ENCODE measurements around the gene AGAP1. TPM values are rescaled to one million over a fixed set of nuclear protein-coding genes. Genes with fewer than 3 reads are reported as not detected.

Gene AGAP1
- total RNA-seq, 1 donor from 2014 or later, result 6.5 TPM

- no peak for DNase-seq (ENCODE audit: low read depth, low spot score)
Observed at GRCh38 chr2:235630718-235631296, 137.0 kb downstream of the AGAP1 start.

DNA sequence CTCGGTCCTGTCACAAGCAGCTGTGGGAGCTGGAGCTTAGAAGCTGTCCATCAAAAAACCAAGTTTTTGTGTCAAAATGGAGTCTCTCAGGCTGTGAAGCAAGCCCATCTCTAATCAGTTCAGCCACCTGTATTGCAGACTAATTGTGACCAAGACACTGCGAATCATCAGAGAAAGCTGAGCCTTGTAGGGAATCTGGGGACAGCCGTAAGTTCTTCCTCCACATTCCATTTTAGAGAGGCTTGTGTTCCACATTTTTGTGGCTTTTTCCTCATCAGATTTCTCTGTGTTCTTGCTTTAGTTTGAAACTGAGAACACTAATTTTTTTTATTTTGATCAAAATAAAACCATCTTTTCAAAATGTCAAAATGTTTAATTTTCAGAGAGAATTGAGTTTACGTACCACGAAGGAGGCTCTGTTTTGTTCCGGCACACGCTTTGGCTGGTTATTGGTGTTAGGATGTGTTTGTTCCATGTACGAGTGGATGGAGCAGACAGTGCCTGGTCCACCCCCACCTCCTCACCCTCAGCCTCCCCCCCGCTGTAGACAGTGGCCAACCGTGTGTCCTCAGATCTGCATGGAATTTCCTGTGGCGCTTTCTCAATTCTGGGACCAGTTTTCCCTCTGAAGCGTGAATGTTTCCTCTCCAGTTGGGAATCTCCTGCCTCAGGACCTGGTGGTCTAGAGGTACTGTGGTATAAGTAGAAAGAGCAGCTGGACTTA, 140.8 kb downstream of the AGAP1 start:
- DNase-seq (ENCODE audit: low read depth, low spot score), result no peak

GRCh38 chr2:235636546-235636945, 142.7 kb downstream of the AGAP1 start:
- DNase-seq (ENCODE audit: low read depth, low spot score), result no peak

GRCh38 chr2:235637896-235638295, 144.1 kb downstream of the AGAP1 start:
- DNase-seq (ENCODE audit: low read depth, low spot score), result no peak

GRCh38 chr2:235638541-235639427, 144.9 kb downstream of the AGAP1 start:
- no peak for DNase-seq (ENCODE audit: low read depth, low spot score)

DNA sequence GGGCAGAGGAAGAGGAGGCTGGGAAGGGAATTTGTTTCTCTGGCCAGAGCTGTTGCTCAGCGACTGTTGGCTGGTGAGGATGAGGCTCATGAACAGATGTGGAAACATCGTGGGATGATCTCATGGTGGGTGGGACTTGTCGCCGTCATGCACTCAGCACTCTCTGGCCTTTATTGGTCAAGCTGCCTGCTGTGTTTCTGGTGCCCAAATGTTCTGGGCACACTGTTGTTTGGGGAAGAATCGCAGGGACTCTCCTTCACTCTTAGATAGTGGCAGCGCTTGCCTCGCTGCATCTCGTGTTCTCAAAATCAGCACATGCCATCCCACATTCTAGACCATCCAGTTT, 145.6 kb downstream of the AGAP1 start:
- DNase-seq (ENCODE audit: low read depth, low spot score), result no peak

DNA sequence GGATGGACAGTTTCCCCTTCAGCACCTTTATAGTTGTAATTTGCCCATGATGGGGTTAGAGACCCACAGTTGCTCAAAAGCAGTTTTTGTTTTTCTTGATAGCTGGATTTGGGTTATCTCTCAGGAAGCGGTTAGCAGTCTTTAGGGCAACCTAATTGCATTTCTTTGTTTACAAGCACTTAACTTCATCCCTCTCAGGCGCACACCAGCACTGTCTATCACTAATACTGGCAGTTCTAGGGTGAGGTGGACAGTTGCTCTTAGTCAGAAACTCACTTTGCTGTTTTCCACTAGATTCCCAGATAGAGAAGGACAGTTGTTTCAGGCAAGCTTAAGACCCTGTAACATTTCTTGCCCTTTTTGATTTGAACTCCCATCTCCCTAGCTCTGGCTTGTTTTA, 146.0 kb downstream of the AGAP1 start:
- DNase-seq (ENCODE audit: low read depth, low spot score), result no peak

GRCh38 chr2:235640377-235640776, 146.5 kb downstream of the AGAP1 start:
- no peak for DNase-seq (ENCODE audit: low read depth, low spot score)

GRCh38 chr2:235640926-235641723, 147.3 kb downstream of the AGAP1 start:
- DNase-seq (ENCODE audit: low read depth, low spot score), result no peak

GRCh38 chr2:235641956-235642355, 148.1 kb downstream of the AGAP1 start:
- DNase-seq (ENCODE audit: low read depth, low spot score), result no peak

DNA sequence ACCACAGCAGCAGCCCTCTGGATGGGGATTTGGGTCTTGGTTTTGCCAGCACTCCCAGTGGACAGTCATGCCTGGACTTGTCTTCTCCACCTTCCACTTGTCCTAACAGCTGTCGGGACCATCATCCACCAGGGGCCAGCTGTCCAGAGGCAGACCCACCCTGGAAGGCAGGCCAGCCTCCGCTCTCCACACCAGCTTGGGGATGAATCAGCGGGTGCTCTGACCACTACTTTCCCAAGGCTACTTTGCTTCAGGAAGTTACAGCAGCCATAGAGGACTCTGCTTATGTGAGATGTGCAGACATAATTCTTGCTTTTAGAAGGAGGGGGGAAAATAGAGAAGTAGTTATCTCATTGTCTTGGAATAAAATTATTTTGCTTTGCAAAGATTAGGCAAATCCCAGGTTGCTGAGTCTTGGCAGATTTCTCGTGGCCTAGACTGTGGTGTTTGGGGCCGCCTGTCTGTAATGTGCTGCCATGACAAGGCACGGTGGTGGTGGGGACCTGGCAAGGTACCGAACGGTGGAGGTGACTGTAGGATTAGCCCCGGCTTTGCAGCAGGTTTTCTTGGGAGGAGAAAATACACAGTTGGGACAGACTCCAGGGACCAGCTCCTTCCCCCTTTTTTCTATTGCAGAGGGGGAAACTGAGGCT, 148.7 kb downstream of the AGAP1 start:
- no peak for DNase-seq (ENCODE audit: low read depth, low spot score)

DNA sequence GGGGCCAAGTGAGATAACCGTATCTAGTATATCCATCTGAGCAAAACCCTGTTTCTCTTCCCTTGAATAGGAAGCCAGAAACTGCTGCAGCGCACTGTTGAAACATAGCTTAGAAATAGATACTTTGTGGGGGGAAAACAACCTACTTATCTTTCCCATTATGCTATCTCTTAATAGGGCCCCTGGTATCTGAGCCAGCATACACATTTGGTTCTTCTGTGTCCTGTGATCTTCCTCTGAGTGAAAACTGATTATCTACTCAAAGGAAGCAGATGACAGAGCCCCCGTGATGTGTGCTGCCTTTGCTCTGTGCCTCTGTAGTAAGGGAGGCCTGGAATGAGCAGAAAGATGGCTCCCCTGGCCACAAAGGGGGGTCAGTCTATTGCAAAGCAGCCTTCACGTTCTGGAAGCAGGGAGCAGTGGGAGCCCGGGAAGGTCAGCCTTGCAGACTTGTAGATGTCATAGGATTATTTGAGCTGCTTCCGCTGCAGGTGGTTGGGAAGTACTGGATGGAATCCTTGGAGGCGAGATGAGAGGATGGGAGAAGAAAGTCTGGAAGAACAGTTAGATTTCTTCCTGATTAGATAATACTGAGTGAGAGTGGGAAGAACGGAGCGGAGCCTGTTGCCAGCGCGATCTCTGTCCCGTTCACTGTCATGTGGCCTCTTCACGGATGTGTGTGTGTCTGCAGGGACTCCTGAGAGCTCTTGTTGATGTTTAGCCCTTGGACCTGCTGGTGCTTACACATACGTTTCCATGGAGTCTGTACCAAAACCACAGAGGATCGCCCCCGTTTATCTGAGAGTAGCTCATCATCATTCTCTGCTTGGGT, 150.1 kb downstream of the AGAP1 start:
- no peak for DNase-seq (ENCODE audit: low read depth, low spot score)

- no peak for DNase-seq (ENCODE audit: low read depth, low spot score)
Observed at GRCh38 chr2:235647264-235647663, 153.4 kb downstream of the AGAP1 start.

DNA sequence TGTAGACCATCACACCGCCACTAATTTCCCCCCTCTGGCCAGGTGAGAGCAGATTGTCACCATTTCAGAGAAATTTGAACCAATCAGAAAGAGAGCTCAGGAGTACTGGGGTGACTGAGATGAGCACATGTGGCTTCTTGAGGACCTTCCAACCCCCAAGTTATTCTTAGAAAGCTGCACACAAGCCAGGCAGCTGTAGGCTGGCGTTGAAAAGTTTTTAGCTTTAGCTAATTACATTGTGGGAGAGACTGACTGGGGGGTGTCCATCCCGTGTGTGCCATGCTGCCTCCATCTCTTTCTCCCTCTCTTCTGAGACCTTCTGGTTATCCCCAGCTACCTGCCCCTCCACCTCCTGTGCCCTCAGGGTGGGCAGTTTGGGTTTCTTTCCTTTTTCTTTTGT, 154.0 kb downstream of the AGAP1 start:
- no peak for DNase-seq (ENCODE audit: low read depth, low spot score)

GRCh38 chr2:235649418-235649817, 155.6 kb downstream of the AGAP1 start:
- no peak for DNase-seq (ENCODE audit: low read depth, low spot score)

- no peak for DNase-seq (ENCODE audit: low read depth, low spot score)
Observed at GRCh38 chr2:235651643-235652042, 157.8 kb downstream of the AGAP1 start.

- DNase-seq (ENCODE audit: low read depth, low spot score), result peak; percentile 50
Observed at GRCh38 chr2:235654103-235654813, 160.4 kb downstream of the AGAP1 start.

DNA sequence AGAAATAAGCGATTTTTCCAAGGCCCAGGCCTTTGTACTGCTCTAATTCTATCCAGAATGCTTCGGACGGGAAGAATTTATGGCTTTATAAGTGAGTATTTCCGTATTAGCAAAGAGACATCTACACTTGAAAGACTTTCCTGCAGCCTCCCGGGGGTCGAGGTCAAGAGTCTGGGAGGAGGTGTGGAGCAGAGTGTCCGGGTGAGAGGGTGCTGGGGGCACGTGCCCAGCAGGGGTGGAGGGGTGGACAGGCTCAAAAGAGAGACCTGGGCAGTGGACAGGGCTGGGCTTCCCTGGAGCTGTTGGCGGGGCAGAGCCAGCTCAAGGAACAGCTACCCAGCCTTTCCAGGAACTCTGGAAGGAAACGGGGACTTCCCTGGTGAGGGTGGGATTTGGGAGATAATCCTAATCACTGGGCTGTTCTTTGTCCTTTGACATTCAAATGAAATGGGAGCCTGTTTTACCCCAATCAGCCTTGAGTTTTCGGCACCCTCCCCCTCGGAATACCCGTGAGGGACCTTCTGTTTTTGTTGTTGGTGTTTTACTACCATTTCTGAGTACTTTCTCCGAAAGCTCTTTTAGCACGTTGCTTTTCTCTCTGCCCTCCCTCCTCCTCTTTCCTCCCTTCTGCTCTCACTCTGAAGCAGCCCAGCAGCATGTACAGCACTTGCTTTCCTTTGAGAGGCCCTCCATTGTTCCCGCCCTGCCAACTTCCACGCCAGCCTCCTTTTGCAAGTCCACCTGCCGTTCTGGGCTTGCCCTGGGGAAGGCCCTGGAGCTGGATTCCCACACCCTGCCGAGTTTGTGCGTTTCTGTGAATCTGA, 164.7 kb downstream of the AGAP1 start:
- no peak for DNase-seq (ENCODE audit: low read depth, low spot score)
